ENCODE results near the gene SP8.
"Not testable (repeated sequence)": the region's sequence is repeated elsewhere in the genome, so short reads cannot be mapped to it uniquely, and the experiment has no call there.

SP8 gene

GRCh38 chr7:20786779-20787659 lies at the start of gene SP8:
TSS of gene SP8 (minus strand) at chr7:20786886. CDS start at chr7:20786798, 88 bp downstream.
- DNase-seq (ENCODE audit: low read depth) = no peak

- not testable (repeated sequence) for DNase-seq (ENCODE audit: low read depth)
Observed at GRCh38 chr7:20836424-20836823, 49.7 kb upstream of the SP8 start.

- DNase-seq (ENCODE audit: low read depth) = no peak
Observed at GRCh38 chr7:20835111-20835750, 48.5 kb upstream of the SP8 start.

GRCh38 chr7:20834656-20835055 lies 48.0 kb upstream of the SP8 start:
- no peak for DNase-seq (ENCODE audit: low read depth)

GRCh38 chr7:20831956-20832355 lies 45.3 kb upstream of the SP8 start:
- no peak for DNase-seq (ENCODE audit: low read depth)

- DNase-seq (ENCODE audit: low read depth) = no peak
Observed at GRCh38 chr7:20831451-20831850, 44.8 kb upstream of the SP8 start.

- DNase-seq (ENCODE audit: low read depth) = no peak
Observed at GRCh38 chr7:20828947-20829346, 42.3 kb upstream of the SP8 start.

GRCh38 chr7:20827172-20827571 lies 40.5 kb upstream of the SP8 start:
- no peak for DNase-seq (ENCODE audit: low read depth)

GRCh38 chr7:20826243-20826642 lies 39.6 kb upstream of the SP8 start:
- no peak for DNase-seq (ENCODE audit: low read depth)

GRCh38 chr7:20825555-20825954 lies 38.9 kb upstream of the SP8 start:
- DNase-seq (ENCODE audit: low read depth) = no peak

GRCh38 chr7:20821390-20821789 lies 34.7 kb upstream of the SP8 start:
- DNase-seq (ENCODE audit: low read depth) = not testable (repeated sequence)

GRCh38 chr7:20816372-20816959 lies 29.8 kb upstream of the SP8 start:
- DNase-seq (ENCODE audit: low read depth) = no peak

- no peak for DNase-seq (ENCODE audit: low read depth)
Observed at GRCh38 chr7:20804345-20804744, 17.7 kb upstream of the SP8 start.

- no peak for DNase-seq (ENCODE audit: low read depth)
Observed at GRCh38 chr7:20799566-20800366, 13.1 kb upstream of the SP8 start.

- no peak for DNase-seq (ENCODE audit: low read depth)
Observed at GRCh38 chr7:20798694-20799121, 12.0 kb upstream of the SP8 start.

GRCh38 chr7:20798081-20798693 lies 11.5 kb upstream of the SP8 start:
- DNase-seq (ENCODE audit: low read depth) = no peak

- DNase-seq (ENCODE audit: low read depth) = no peak
Observed at GRCh38 chr7:20797462-20798080, 10.9 kb upstream of the SP8 start.

GRCh38 chr7:20797042-20797461 lies 10.4 kb upstream of the SP8 start:
- no peak for DNase-seq (ENCODE audit: low read depth)

- DNase-seq (ENCODE audit: low read depth) = no peak
Observed at GRCh38 chr7:20796500-20796899, 9.8 kb upstream of the SP8 start.

- no peak for DNase-seq (ENCODE audit: low read depth)
Observed at GRCh38 chr7:20795881-20796280, 9.2 kb upstream of the SP8 start.

- no peak for DNase-seq (ENCODE audit: low read depth)
Observed at GRCh38 chr7:20795361-20795760, 8.7 kb upstream of the SP8 start.

Data from stimulated activated CD8-positive, alpha-beta memory T cell treated with anti-CD3 and anti-CD28 coated beads, Interleukin-12 subunit alpha, Interleukin-12 subunit beta, amount 100 ng/mL, for 4 hours (primary cell).